Occipital lobe (tissue), 1 donor: ENCODE data around the gene HSFX2. TPM values are rescaled to one million over a fixed set of nuclear protein-coding genes. Genes with fewer than 3 reads are reported as not detected.

Experiments
- total RNA-seq: library from RNA; depleted of rRNA; stranded (reverse); fragments of >200 nt; gene quantifications from one replicate; pipeline ENCODE4 v1.2.3, GENCODE V29; 2014

HSFX2 gene
- total RNA-seq, 1 donor from 2014 or later = 2.0 TPM

Other genes with a start within 250 kb of the HSFX2 start
- 121 TPM for gene IDS, start 90.0 kb downstream of the HSFX2 start, total RNA-seq
- 16.1 TPM for gene EOLA1, start 54.3 kb downstream of the HSFX2 start, total RNA-seq
- gene HSFX3, start 45.4 kb downstream of the HSFX2 start, total RNA-seq = not detected
- gene MAGEA9B, start 7.9 kb downstream of the HSFX2 start, total RNA-seq = not detected
- gene TMEM185A, start 36.5 kb upstream of the HSFX2 start, total RNA-seq = 51.6 TPM
- gene MAGEA11, start 116.7 kb upstream of the HSFX2 start, total RNA-seq = not detected
- gene HSFX1, start 178.8 kb upstream of the HSFX2 start, total RNA-seq = 1.7 TPM
- not detected for gene MAGEA9, start 186.6 kb upstream of the HSFX2 start, total RNA-seq